NCI-H82 (cell line): ENCODE data around the gene LSM14A.

ENCODE experiments used
- DNase-seq: peaks from one replicate; lab custom pipeline; 2025; lab: John Stamatoyannopoulos, UW

The LSM14A gene

GRCh38 chr19:34255546-34255945 is 83.2 kb downstream of the LSM14A start:
- no peak for DNase-seq

GRCh38 chr19:34256835-34257558 is 84.7 kb downstream of the LSM14A start:
- no peak for DNase-seq

- DNase-seq: no peak
These were observed 85.2 kb downstream of the LSM14A start for GRCh38 chr19:34257559-34257924.

- peak; percentile 29 for DNase-seq
These were observed 87.2 kb downstream of the LSM14A start for GRCh38 chr19:34259367-34260095.

GRCh38 chr19:34260771-34261173 is 88.5 kb downstream of the LSM14A start:
- DNase-seq: peak; percentile 78

- DNase-seq: peak; percentile 77
These were observed 89.2 kb downstream of the LSM14A start for GRCh38 chr19:34261334-34262109.

GRCh38 chr19:34263745-34264237 is 91.5 kb downstream of the LSM14A start:
- DNase-seq: no peak

GRCh38 chr19:34265221-34265650 is 92.9 kb downstream of the LSM14A start:
- DNase-seq: no peak

- DNase-seq: no peak
These were observed 96.8 kb downstream of the LSM14A start for GRCh38 chr19:34269081-34269480.

GRCh38 chr19:34269489-34269888 is 97.2 kb downstream of the LSM14A start:
- DNase-seq: no peak

- DNase-seq: no peak
These were observed 97.8 kb downstream of the LSM14A start for GRCh38 chr19:34269968-34270621.

GRCh38 chr19:34273121-34273520 is 100.8 kb downstream of the LSM14A start:
- DNase-seq: no peak

- DNase-seq: peak; percentile 13
These were observed 102.1 kb downstream of the LSM14A start for GRCh38 chr19:34274284-34274826.

- DNase-seq: no peak
These were observed 102.7 kb downstream of the LSM14A start for GRCh38 chr19:34274827-34275625.

- no peak for DNase-seq
These were observed 103.4 kb downstream of the LSM14A start for GRCh38 chr19:34275705-34276104.

- no peak for DNase-seq
These were observed 104.3 kb downstream of the LSM14A start for GRCh38 chr19:34276614-34277013.

- DNase-seq: no peak
These were observed 104.9 kb downstream of the LSM14A start for GRCh38 chr19:34277244-34277643.

- DNase-seq: no peak
These were observed 106.5 kb downstream of the LSM14A start for GRCh38 chr19:34278783-34279182.
